ENCODE measurements around the gene DEPDC1B.

DNA sequence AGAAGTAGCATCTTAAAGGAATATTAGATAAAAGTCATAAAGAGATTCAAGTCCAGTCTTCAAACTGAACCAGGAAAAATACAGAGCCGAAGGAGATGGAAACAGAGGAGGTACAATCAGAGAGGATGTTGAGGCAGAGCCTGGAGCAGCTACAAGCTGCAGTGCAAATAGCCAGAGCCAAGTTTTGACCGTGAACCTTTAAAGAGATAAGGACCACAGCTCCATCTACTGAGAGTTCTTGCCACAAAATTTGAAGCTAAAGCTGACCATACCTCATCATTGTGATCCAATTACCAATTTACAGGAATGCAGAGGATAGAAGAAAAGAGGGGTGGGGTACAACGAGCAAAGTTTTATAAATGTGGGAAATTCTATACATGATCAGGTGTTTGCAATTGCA, 10.4 kb upstream of the DEPDC1B start:
- TF ChIP-seq, protein P1, sequence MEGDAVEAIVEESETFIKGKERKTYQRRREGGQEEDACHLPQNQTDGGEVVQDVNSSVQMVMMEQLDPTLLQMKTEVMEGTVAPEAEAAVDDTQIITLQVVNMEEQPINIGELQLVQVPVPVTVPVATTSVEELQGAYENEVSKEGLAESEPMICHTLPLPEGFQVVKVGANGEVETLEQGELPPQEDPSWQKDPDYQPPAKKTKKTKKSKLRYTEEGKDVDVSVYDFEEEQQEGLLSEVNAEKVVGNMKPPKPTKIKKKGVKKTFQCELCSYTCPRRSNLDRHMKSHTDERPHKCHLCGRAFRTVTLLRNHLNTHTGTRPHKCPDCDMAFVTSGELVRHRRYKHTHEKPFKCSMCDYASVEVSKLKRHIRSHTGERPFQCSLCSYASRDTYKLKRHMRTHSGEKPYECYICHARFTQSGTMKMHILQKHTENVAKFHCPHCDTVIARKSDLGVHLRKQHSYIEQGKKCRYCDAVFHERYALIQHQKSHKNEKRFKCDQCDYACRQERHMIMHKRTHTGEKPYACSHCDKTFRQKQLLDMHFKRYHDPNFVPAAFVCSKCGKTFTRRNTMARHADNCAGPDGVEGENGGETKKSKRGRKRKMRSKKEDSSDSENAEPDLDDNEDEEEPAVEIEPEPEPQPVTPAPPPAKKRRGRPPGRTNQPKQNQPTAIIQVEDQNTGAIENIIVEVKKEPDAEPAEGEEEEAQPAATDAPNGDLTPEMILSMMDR (conservative IDR thresholded peaks at IDR 0.05; ENCODE audit: low read depth, low read length): no peak
- no peak for TF ChIP-seq EZH2 (IDR thresholded peaks at IDR 0.05; ENCODE audit: borderline replicate concordance, low read depth, low read length, poor library complexity, severe bottlenecking)
